Measurements from ENCODE around the gene NPM1. TPM values are rescaled to one million over a fixed set of nuclear protein-coding genes. Genes with fewer than 3 reads are reported as not detected.

NPM1 gene
- total and polyA plus RNA-seq, 4 donors, result 133 to 959 (median 363) TPM

DNA sequence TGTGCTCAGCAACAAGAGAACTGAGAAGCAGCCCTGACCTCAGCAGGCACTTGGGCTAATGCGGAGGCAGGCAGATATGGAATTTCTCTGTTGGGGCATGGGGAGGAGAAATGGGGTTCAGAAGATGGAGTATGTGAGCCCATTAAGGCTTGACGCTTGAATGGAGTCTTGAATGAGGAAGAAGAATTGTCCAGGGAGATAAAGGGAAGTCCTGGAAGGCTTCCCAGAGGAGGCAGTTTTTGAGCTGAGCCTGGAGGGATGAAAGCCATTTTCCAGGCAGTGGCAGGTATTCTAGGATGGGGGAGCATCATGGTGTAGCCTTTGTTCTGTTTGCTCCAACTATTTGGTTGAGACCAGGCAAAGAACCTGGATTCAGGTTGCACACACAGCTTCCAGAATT lies 66.3 kb downstream of the NPM1 start (continued):
- TF ChIP-seq, protein P1, sequence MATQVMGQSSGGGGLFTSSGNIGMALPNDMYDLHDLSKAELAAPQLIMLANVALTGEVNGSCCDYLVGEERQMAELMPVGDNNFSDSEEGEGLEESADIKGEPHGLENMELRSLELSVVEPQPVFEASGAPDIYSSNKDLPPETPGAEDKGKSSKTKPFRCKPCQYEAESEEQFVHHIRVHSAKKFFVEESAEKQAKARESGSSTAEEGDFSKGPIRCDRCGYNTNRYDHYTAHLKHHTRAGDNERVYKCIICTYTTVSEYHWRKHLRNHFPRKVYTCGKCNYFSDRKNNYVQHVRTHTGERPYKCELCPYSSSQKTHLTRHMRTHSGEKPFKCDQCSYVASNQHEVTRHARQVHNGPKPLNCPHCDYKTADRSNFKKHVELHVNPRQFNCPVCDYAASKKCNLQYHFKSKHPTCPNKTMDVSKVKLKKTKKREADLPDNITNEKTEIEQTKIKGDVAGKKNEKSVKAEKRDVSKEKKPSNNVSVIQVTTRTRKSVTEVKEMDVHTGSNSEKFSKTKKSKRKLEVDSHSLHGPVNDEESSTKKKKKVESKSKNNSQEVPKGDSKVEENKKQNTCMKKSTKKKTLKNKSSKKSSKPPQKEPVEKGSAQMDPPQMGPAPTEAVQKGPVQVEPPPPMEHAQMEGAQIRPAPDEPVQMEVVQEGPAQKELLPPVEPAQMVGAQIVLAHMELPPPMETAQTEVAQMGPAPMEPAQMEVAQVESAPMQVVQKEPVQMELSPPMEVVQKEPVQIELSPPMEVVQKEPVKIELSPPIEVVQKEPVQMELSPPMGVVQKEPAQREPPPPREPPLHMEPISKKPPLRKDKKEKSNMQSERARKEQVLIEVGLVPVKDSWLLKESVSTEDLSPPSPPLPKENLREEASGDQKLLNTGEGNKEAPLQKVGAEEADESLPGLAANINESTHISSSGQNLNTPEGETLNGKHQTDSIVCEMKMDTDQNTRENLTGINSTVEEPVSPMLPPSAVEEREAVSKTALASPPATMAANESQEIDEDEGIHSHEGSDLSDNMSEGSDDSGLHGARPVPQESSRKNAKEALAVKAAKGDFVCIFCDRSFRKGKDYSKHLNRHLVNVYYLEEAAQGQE (IDR thresholded peaks at IDR 0.05), result no peak

DNA sequence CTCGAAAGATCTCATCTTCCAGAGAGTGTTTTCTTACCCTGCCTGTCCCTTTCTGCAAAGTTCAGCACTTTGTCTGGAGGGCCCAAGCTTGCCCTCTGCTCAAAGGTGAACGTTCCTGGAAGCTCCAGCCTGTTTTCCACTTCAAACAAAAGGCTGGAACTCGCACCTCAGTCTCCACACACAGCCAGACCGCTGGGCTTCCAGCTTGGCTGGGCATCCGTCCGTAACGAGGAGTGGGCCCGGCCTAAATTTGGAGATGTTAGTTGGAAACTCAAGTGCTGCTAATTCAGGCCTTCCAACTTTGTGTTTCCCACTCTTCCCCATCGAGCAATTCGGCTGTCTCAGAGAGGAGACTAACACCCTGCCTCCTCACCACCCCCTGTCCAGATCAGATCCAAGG lies 66.9 kb downstream of the NPM1 start:
- no peak for DNase-seq (ENCODE audit: low spot score)

More for the DNA sequence above, 66.9 kb downstream of the NPM1 start:
- no peak for TF ChIP-seq YY1 (IDR thresholded peaks at IDR 0.05)
- no peak for TF ChIP-seq NR2F2 (IDR thresholded peaks at IDR 0.05)
- TF ChIP-seq SP1 (IDR thresholded peaks at IDR 0.05), result no peak
- TF ChIP-seq FOXA1 (IDR thresholded peaks at IDR 0.05), result no peak
- TF ChIP-seq RAD21 (IDR thresholded peaks at IDR 0.05), result no peak
- TF ChIP-seq, protein P2, sequence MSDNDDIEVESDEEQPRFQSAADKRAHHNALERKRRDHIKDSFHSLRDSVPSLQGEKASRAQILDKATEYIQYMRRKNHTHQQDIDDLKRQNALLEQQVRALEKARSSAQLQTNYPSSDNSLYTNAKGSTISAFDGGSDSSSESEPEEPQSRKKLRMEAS (IDR thresholded peaks at IDR 0.05), result no peak
- TF ChIP-seq JUND (IDR thresholded peaks at IDR 0.05), result no peak
- no peak for TF ChIP-seq GABPA (IDR thresholded peaks at IDR 0.05 in 1 of 2, conservative IDR thresholded peaks at IDR 0.05 in 1 of 2)
- TF ChIP-seq HNF4A (conservative IDR thresholded peaks at IDR 0.05), result no peak
- TF ChIP-seq HNF4G (IDR thresholded peaks at IDR 0.05), result no peak
- TF ChIP-seq EGR1 (IDR thresholded peaks at IDR 0.05; ENCODE audit: low read depth in 2 of 2), result no peak
- no peak for TF ChIP-seq TAF1 (conservative IDR thresholded peaks at IDR 0.05)
- TF ChIP-seq RXRA (IDR thresholded peaks at IDR 0.05), result no peak
- TF ChIP-seq, protein P3, sequence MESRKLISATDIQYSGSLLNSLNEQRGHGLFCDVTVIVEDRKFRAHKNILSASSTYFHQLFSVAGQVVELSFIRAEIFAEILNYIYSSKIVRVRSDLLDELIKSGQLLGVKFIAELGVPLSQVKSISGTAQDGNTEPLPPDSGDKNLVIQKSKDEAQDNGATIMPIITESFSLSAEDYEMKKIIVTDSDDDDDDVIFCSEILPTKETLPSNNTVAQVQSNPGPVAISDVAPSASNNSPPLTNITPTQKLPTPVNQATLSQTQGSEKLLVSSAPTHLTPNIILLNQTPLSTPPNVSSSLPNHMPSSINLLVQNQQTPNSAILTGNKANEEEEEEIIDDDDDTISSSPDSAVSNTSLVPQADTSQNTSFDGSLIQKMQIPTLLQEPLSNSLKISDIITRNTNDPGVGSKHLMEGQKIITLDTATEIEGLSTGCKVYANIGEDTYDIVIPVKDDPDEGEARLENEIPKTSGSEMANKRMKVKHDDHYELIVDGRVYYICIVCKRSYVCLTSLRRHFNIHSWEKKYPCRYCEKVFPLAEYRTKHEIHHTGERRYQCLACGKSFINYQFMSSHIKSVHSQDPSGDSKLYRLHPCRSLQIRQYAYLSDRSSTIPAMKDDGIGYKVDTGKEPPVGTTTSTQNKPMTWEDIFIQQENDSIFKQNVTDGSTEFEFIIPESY (IDR thresholded peaks at IDR 0.05), result no peak
- TF ChIP-seq, protein P4, sequence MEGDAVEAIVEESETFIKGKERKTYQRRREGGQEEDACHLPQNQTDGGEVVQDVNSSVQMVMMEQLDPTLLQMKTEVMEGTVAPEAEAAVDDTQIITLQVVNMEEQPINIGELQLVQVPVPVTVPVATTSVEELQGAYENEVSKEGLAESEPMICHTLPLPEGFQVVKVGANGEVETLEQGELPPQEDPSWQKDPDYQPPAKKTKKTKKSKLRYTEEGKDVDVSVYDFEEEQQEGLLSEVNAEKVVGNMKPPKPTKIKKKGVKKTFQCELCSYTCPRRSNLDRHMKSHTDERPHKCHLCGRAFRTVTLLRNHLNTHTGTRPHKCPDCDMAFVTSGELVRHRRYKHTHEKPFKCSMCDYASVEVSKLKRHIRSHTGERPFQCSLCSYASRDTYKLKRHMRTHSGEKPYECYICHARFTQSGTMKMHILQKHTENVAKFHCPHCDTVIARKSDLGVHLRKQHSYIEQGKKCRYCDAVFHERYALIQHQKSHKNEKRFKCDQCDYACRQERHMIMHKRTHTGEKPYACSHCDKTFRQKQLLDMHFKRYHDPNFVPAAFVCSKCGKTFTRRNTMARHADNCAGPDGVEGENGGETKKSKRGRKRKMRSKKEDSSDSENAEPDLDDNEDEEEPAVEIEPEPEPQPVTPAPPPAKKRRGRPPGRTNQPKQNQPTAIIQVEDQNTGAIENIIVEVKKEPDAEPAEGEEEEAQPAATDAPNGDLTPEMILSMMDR (IDR thresholded peaks at IDR 0.05; ENCODE audit: low read depth, low read length, missing input control), result no peak
- TF ChIP-seq, protein P5, sequence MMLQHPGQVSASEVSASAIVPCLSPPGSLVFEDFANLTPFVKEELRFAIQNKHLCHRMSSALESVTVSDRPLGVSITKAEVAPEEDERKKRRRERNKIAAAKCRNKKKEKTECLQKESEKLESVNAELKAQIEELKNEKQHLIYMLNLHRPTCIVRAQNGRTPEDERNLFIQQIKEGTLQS (IDR thresholded peaks at IDR 0.05), result no peak
- no peak for TF ChIP-seq FOXA2 (IDR thresholded peaks at IDR 0.05)
- Histone ChIP-seq H3K9me3 (ENCODE audit: control insufficient read depth in 4 of 4, low read length in 3 of 4) (no peaks in the 10 kb centered on the region), H3K27me3 (ENCODE audit: control insufficient read depth in 4 of 4, insufficient read depth in 4 of 4, low read length in 3 of 4) (no peaks in the 10 kb centered on the region), H3K4me1 (ENCODE audit: control insufficient read depth in 4 of 4, insufficient read depth in 4 of 4, low read length in 3 of 4) (peaks cover 0 to 3% (median 0%) of the 10 kb centered on the region in 4 donors), H3K4me3 (ENCODE audit: low read depth in 1 of 3, low read length in 3 of 3) (no peak overlapping the region), H3K36me3 (ENCODE audit: control insufficient read depth in 4 of 4, insufficient read depth in 3 of 4, low read depth in 1 of 4, low read length in 3 of 4) (no peaks in the 10 kb centered on the region), H3K9ac (ENCODE audit: low read depth in 1 of 2, low read length in 2 of 2) (no peak overlapping the region), H3K27ac (ENCODE audit: low read depth in 1 of 2, low read length in 2 of 2) (no peak overlapping the region)
- WGBS, result 66% methylated on average over 10 of the region's 10 CpGs

All from liver (tissue), 9 donors.